ENCODE data around the gene ZNFX1.

ZNFX1 gene

GRCh38 chr20:49323622-49324238, 45.9 kb upstream of the ZNFX1 start:
- H3K9me3 ChIP-seq (ENCODE audit: insufficient read depth, low read length, severe bottlenecking): no peaks in the 10 kb centered on the region
- peaks cover 35% of the 10 kb centered on the region for H3K27me3 ChIP-seq (ENCODE audit: insufficient read depth, low read length, poor library complexity)
- peak overlapping the region; percentile 44; the same call in 1 of the 2 replicates for H3K4me2 ChIP-seq (ENCODE audit: insufficient read depth, low read length)
- peak overlapping the region; percentile 4; the same call in 1 of the 2 replicates for H2AFZ ChIP-seq (ENCODE audit: low read depth, low read length)
- DNase-seq (peak; percentile 82), ATAC-seq (ENCODE audit: insufficient read depth, low read depth) (peak; percentile 87)
- H3K4me1 ChIP-seq (ENCODE audit: insufficient read depth, low read length): peaks cover 22% of the 10 kb centered on the region
- no peak overlapping the region for H3K9ac ChIP-seq (ENCODE audit: low read depth, low read length)
- no peaks in the 10 kb centered on the region for H3K79me2 ChIP-seq (ENCODE audit: insufficient read depth, low read length)
- 0 out of 2 replicates have a peak, but pooled peaks cover under 1% of the 10 kb centered on the region for H4K20me1 ChIP-seq (ENCODE audit: insufficient read depth, low read length)
- H3K27ac ChIP-seq (ENCODE audit: low read length): no peak overlapping the region
- TF ChIP-seq CTCF (IDR thresholded peaks at IDR 0.05; ENCODE audit: borderline replicate concordance, extremely low read depth, low read length, poor library complexity, severe bottlenecking) (peak; percentile 75), EZH2 (IDR thresholded peaks at IDR 0.05; ENCODE audit: borderline replicate concordance, low read depth, low read length, severe bottlenecking) (no peak)
- no peak overlapping the region for H3K4me3 ChIP-seq (ENCODE audit: low read depth in 1 of 2, low read length in 2 of 2)
- H3K36me3 ChIP-seq (ENCODE audit: insufficient read depth, low read length): no peaks in the 10 kb centered on the region

GRCh38 chr20:49320460-49320859, 42.6 kb upstream of the ZNFX1 start:
- no peak for TF ChIP-seq EZH2 (IDR thresholded peaks at IDR 0.05; ENCODE audit: borderline replicate concordance, low read depth, low read length, severe bottlenecking)
- TF ChIP-seq CTCF (IDR thresholded peaks at IDR 0.05; ENCODE audit: borderline replicate concordance, extremely low read depth, low read length, poor library complexity, severe bottlenecking): peak; percentile 31
- H4K20me1 ChIP-seq (ENCODE audit: insufficient read depth, low read length): no peaks in the 10 kb centered on the region
- H3K27ac ChIP-seq (ENCODE audit: low read length): no peak overlapping the region
- H3K79me2 ChIP-seq (ENCODE audit: insufficient read depth, low read length): no peaks in the 10 kb centered on the region
- DNase-seq (no peak), ATAC-seq (ENCODE audit: insufficient read depth, low read depth) (no peak)
- H2AFZ ChIP-seq (ENCODE audit: low read depth, low read length): no peak overlapping the region
- no peak overlapping the region for H3K4me3 ChIP-seq (ENCODE audit: low read depth in 1 of 2, low read length in 2 of 2)
- no peak overlapping the region for H3K9ac ChIP-seq (ENCODE audit: low read depth, low read length)
- H3K27me3 ChIP-seq (ENCODE audit: insufficient read depth, low read length, poor library complexity): peaks cover 48% of the 10 kb centered on the region
- no peaks in the 10 kb centered on the region for H3K36me3 ChIP-seq (ENCODE audit: insufficient read depth, low read length)
- peaks cover 30% of the 10 kb centered on the region for H3K4me1 ChIP-seq (ENCODE audit: insufficient read depth, low read length)
- H3K4me2 ChIP-seq (ENCODE audit: insufficient read depth, low read length): no peak overlapping the region
- H3K9me3 ChIP-seq (ENCODE audit: insufficient read depth, low read length, severe bottlenecking): no peaks in the 10 kb centered on the region

GRCh38 chr20:49319208-49319809, 41.5 kb upstream of the ZNFX1 start:
- ATAC-seq (ENCODE audit: insufficient read depth, low read depth) (no peak), DNase-seq (no peak)
- Histone ChIP-seq H3K9ac (ENCODE audit: low read depth, low read length) (no peak overlapping the region), H3K27me3 (ENCODE audit: insufficient read depth, low read length, poor library complexity) (peaks cover 47% of the 10 kb centered on the region), H3K4me1 (ENCODE audit: insufficient read depth, low read length) (peaks cover 28% of the 10 kb centered on the region), H4K20me1 (ENCODE audit: insufficient read depth, low read length) (no peaks in the 10 kb centered on the region), H3K4me3 (ENCODE audit: low read depth in 1 of 2, low read length in 2 of 2) (peak overlapping the region in 1 of 2 experiments; percentile 54; a peak in 1 of 4 replicates), H3K4me2 (ENCODE audit: insufficient read depth, low read length) (peak overlapping the region; percentile 73), H3K36me3 (ENCODE audit: insufficient read depth, low read length) (no peaks in the 10 kb centered on the region), H3K79me2 (ENCODE audit: insufficient read depth, low read length) (no peaks in the 10 kb centered on the region), H2AFZ (ENCODE audit: low read depth, low read length) (0 out of 2 replicates have a peak overlapping the region, but pooled peaks have one; percentile 65), H3K9me3 (ENCODE audit: insufficient read depth, low read length, severe bottlenecking) (no peaks in the 10 kb centered on the region), H3K27ac (ENCODE audit: low read length) (no peak overlapping the region)
- TF ChIP-seq EZH2 (IDR thresholded peaks at IDR 0.05; ENCODE audit: borderline replicate concordance, low read depth, low read length, severe bottlenecking) (no peak), CTCF (IDR thresholded peaks at IDR 0.05; ENCODE audit: borderline replicate concordance, extremely low read depth, low read length, poor library complexity, severe bottlenecking) (no peak)
